Urinary bladder (tissue), 4 donors: ENCODE data around the gene GDF7. TPM values are rescaled to one million over a fixed set of nuclear protein-coding genes. Genes with fewer than 3 reads are reported as not detected.

Source experiments
- DNase-seq: peaks from one replicate; pipeline ENCODE4 v3.0.0-alpha.2; 2015; ENCODE audit errors: extremely low spot score
- H3K27ac ChIP-seq: one replicate; pipeline ENCODE4 v1.5.1; 2013; ENCODE audit warnings: low read depth, mild to moderate bottlenecking, moderate library complexity
- H3K36me3 ChIP-seq: one replicate; pipeline ENCODE4 v1.6.1; 2013; ENCODE audit warnings: mild to moderate bottlenecking, moderate library complexity; ENCODE audit not compliant: insufficient read depth
- H3K4me1 ChIP-seq: one replicate; pipeline ENCODE4 v1.6.1; 2013; ENCODE audit warnings: mild to moderate bottlenecking, moderate library complexity; ENCODE audit not compliant: insufficient read depth
- H3K4me3 ChIP-seq: one replicate; pipeline ENCODE4 v1.5.1; 2013; ENCODE audit warnings: low read depth, low read length
- WGBS: extraction: QIAGEN DNeasy Blood & Tissue Kit; methylation state at CpG from one replicate; pipeline ENCODE4 v1.1.7; 2013; 5-methylcytosine and 5-hydroxymethylcytosine counted together
- polyA plus RNA-seq: library from polyadenylated mRNA; stranded (reverse); fragments of 200-250 nt; gene quantifications from one replicate; pipeline ENCODE4 v1.2.3, GENCODE V29; 2013
- total RNA-seq: library from RNA; depleted of rRNA; stranded (reverse); fragments of >200 nt; gene quantifications from one replicate; pipeline ENCODE4 v1.2.3, GENCODE V29; 2014
- donor health status: healthy with polysubstance abuse.
- donor health status: healthy.

The GDF7 gene
- total and polyA plus RNA-seq, 2 donors: 0.79 to 2.2 TPM

DNA sequence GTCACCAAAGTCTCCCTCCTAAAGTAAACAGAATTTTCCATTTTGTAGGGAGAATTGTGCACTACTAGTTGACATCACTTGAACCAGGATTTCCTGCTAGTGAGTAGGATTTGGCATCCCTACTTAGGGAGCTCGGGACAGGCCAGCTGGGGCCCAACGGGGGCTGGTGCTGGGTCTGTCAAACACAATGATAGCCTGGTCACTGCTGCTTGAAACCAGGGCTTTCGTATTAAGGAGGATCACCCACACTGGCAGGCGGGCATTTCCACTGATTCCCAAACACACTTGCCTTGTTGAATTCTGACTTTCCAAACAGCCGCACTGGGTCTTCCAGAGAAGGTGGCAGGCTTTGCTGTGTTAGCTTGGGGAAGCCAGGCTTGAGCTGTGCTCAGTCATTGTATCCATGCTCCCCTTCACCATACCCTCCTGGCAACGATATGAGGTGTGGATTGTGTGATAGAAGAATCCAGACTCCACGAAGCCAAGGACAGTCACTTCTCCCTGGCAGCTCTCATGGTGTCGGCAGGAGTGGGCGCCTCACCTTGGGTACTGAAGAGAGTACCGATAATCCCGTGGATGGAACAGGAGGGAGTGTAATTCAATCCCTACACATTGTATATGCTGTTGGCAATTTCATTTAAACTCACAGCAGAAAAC is 7.5 kb downstream of the GDF7 start:
- Histone ChIP-seq H3K4me1 (no peaks in the 10 kb centered on the region), H3K4me3 (no peak overlapping the region), H3K36me3 (no peaks in the 10 kb centered on the region), H3K27ac (no peak overlapping the region)
- no peak for DNase-seq
- WGBS: 79% methylated on average over 11 of the region's 11 CpGs

DNA sequence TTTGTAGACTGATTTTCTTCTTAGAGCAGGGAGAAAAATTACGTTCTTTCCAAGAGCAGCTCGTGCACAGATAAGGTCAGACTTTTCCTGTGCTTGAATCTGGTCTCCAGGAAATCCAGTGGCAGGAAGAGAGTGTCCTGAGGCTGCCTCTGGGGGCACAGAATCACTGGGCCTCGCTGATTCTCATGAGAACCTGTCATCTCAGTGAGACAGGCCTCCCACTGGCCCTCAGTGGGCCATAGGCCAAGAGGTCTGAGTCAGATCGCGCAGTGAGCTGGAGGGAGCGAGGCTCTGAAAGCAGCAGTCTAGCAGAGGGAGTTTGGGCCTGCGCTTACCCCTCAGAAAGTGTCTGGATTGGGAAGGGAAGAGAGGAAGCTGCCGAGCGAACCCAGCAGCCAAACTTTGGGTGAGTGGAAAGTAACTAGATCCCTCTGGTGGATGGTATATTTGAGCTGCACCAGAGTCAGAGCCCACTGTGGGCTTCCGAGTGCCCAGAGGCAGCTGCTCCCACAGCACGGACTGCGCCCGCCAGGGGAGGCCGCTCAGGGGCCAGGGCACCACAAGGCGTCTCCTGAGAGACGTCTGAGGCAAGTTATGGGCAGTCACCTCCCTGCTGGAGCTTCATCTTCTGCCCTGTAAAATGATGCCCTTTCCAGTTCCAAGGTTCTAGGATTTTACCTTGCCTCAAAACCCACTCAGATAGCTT is 8.2 kb downstream of the GDF7 start:
- Histone ChIP-seq H3K36me3 (no peaks in the 10 kb centered on the region), H3K4me3 (no peak overlapping the region), H3K4me1 (no peaks in the 10 kb centered on the region), H3K27ac (no peak overlapping the region)
- no peak for DNase-seq
- 45% methylated on average over 16 of the region's 16 CpGs for WGBS

DNA sequence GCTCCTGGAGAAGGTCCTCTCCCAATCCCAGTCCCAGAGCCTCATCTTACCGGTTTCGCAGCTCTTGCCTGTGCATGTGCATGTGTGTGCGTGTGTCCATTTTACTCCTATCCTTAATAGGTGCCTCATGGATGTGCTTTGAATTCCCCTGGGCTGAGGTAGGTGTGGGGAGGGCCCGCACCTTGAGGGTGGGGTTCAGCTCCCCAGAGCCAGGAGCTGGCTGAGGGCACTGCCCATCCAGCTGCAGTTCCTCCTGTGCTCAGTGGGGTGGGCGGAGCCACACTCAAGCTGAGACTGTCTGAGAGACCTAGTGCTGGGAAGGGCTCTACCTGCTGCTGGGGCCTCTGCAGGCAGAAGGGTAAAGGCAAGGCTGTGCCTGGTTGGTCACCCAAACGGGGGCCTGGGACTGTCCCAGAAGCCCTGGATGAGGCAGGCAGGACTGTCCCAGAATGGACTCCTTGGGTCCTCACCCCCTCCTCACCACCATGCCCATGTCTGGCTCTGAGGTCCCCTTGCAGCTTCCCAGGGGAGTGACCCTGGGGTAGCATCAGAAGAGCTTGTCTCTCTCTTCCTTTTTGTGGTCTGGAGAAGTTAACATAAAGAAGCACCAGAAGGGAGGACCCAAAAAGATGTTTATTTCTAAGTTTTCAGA is 8.9 kb downstream of the GDF7 start:
- no peaks in the 10 kb centered on the region for H3K36me3 ChIP-seq
- no peaks in the 10 kb centered on the region for H3K4me1 ChIP-seq
- no peak overlapping the region for H3K27ac ChIP-seq
- 71% methylated on average over 6 of the region's 6 CpGs for WGBS
- no peak overlapping the region for H3K4me3 ChIP-seq
- DNase-seq: no peak

DNA sequence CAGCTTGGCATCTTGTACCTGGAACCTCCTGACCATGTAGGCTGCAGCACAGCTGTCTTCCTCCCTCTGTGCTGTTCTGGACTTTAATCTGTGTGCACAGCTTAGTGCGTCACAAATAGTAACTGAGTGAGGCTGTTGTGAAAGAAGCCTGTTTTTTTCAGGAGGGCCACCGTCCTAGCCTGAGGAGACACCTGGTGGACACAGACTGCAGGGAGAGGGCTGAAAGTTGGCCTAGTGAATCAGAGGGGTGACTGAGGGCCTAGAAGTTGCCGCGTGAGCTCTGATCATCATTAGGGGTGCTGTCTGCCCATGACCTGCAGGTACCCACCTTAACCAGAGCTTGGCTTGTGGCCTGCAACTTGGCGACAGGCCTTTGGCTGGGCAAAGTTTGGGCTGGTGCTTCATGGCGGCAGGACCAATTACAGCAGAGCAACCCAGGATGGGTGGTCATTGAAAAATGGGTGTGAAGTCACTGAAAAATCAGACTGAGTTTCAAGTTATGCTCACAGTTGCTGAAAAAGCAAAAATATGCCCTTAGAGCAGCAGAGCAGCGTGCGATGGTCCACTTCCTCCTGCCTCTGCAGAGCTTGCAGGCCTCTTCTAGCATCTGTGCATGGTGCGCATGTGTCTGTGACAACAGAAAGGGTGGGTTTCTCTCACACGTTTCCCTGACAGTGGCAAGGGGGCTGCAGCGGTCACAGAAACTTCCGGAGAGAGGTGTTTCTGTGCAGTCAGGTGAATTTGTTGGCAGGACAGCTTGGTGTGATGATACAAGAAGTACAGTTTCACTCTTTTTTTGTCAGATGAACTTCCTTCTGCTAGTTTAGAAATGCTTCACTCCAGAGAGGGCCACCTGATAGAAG is 9.6 kb downstream of the GDF7 start:
- Histone ChIP-seq H3K36me3 (no peaks in the 10 kb centered on the region), H3K27ac (no peak overlapping the region), H3K4me3 (no peak overlapping the region), H3K4me1 (no peaks in the 10 kb centered on the region)
- no peak for DNase-seq
- WGBS: 85% methylated on average over 12 of the region's 12 CpGs

DNA sequence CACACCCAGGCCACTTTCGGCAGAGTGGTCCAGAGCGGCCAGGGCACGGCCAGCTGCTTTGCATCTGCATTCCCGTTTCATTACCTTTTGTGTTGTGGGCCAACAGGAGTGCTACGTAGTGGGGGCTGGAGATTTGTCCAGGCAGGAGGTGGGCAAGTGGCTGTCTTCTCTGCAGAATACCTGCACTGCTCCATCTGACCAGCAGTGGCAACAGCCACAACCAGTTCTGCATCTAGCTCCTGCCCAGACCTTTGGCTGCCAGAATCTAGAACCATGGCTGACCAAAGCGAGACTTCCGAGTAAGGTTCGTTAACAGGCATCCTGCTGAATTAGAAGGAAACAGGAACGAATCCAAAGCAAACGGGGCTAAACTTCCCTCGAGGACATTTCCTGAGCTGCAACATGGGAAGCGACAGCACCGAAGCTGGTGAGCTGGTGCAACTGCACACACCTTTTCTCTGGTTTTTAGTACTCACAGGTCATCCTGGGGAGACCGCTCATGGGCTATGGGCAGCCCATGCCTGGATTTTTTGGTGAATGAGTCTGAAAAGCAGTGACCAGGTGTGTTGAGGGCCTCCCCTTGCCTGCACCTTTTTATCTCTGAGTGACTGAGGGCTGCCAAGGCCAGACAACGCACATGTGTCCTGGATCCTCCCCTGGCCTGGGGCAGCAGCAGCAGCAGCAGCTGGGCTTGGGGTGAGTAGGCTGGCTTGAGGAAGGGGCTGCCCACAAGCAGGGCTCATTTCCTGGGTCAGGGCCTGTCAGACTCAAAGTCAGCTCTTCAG is 10.5 kb downstream of the GDF7 start:
- DNase-seq: no peak
- WGBS: 80% methylated on average over 15 of the region's 15 CpGs
- Histone ChIP-seq H3K4me3 (no peak overlapping the region), H3K4me1 (no peaks in the 10 kb centered on the region), H3K36me3 (peaks cover 2% of the 10 kb centered on the region), H3K27ac (no peak overlapping the region)

DNA sequence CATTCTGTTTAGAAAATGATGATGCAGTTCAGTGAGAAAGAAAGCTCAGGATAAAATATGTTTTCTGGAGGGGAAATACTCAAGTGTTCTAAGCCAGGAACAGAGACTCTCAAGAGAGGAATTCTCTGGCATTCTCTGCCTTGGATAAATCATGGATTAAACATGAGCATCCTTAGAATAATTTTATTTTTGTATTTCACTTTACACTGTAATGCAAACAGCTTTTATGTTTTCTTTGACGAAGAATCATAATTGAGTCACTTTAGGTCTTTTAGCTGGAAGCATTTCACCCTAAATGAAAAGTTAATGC is 11.1 kb downstream of the GDF7 start:
- H3K4me1 ChIP-seq: no peaks in the 10 kb centered on the region
- no peak for DNase-seq
- H3K27ac ChIP-seq: no peak overlapping the region
- no peak overlapping the region for H3K4me3 ChIP-seq
- 64% methylated on average over 1 of the region's 1 CpG for WGBS
- H3K36me3 ChIP-seq: peaks cover 2% of the 10 kb centered on the region

DNA sequence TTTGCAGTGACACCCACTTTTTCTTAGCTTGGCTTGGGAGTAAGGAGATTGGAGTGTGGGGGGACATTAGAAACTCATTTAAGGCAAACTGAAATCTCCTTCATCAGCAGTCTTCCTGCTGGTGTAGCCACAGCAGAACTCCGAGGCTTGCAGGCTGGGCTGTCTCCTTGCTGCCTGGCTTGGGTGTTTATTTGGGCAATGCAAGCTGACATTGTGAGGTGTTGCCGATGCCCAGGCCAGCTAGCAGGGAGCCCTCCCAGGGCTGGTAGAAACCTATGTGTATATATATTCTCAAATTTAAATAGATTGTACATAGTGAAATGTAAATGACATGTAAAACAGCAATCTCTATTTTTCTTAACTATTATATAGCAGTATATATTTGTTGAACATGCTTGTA is 11.8 kb downstream of the GDF7 start:
- peaks cover 2% of the 10 kb centered on the region for H3K36me3 ChIP-seq
- 81% methylated on average over 2 of the region's 2 CpGs for WGBS
- no peak for DNase-seq
- no peak overlapping the region for H3K27ac ChIP-seq
- no peaks in the 10 kb centered on the region for H3K4me1 ChIP-seq
- H3K4me3 ChIP-seq: no peak overlapping the region

DNA sequence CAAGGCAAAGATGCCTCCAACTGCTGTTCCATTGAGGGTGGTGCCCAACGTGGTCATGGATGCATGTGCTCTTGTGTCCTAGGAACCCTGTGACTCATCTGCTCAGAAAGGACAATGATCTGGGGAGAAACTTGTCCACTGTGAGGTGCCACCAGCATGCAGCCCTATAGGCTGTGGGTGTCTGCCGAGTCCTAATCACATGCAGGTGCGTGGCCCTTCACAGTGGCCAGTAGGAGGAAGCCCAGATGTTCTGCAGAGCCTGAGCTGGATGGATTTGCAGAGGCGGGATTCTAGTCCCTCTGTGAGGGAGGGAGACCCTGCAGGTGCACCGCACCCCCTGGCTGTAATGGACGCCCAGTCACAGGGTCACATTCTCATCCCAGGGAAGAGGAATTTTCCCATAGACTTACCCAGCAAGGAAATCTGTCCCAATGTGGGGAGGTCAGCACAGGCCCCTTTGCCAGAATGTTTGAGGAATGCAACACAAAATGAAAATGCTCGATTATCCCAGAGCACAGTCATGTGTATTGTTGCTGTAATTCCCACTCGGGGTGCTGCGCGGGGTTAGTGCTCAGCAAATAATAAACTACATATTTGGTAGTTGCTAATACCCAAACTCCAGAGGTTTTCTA is 13.9 kb downstream of the GDF7 start:
- no peaks in the 10 kb centered on the region for H3K4me1 ChIP-seq
- H3K4me3 ChIP-seq: no peak overlapping the region
- 92% methylated on average over 10 of the region's 10 CpGs for WGBS
- H3K27ac ChIP-seq: no peak overlapping the region
- no peak for DNase-seq
- peaks cover 2% of the 10 kb centered on the region for H3K36me3 ChIP-seq

DNA sequence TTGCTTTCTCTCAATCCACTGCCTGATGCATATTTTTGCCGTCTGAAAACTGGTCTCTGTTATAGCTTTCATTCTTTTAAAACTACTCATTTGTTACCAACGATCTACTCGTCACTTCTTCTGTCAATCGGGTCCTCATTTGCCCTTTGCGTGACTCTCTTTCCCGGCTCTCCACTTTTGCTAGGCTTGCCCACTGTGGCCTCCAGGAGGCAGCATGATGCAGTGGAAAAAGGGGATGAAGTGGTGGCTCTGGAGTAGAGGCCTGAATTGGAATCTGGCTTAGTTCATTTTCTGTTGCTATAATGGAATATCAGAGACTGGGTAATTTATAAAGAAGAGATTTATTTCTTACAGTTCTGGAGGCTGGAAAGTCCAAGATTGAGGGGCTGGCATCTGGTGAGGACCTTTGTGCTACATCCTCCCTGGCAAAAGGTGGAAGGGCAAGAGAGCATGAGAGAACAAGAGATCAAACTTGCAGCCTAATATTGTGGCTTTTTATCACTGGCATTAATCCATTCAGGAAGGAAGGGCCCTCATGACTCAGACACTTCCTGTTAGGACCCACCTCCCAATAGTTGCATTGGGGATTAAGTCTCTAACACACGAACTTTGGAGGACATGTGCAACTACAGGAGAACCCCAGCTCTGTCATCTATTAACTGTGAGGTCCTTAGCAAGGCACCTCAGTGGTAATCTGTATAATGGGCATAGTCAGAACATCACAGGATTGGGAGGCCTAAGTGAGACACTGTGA is 15.4 kb downstream of the GDF7 start:
- DNase-seq: no peak
- H3K4me3 ChIP-seq: no peak overlapping the region
- no peaks in the 10 kb centered on the region for H3K4me1 ChIP-seq
- no peak overlapping the region for H3K27ac ChIP-seq
- peaks cover 2% of the 10 kb centered on the region for H3K36me3 ChIP-seq
- WGBS: 79% methylated on average over 7 of the region's 7 CpGs

DNA sequence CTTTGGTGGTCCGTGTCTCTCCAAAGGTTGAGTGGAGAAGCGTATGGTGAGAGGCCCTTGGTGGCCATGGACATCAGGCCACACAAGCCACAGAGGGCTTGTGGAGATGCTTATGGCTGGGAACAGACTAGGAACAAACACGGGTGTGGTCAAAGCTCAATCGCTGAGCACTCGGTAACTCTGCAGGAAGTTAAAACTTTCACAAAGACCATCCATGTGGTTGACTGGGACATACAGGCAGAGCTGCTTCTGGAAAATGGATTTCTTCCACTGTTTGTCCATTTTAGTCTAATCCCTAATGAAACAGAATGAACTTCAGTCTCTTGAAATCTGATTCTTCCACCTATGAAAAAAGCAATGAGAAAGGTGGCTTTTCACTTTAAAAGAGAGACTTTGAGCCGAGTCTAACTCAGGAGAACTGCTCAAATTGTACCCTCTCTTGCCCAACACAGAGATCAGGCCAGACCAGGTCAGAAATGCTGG is 17.7 kb downstream of the GDF7 start:
- Histone ChIP-seq H3K36me3 (peaks cover 2% of the 10 kb centered on the region), H3K4me3 (no peak overlapping the region), H3K27ac (no peak overlapping the region), H3K4me1 (no peaks in the 10 kb centered on the region)
- 93% methylated on average over 6 of the region's 6 CpGs for WGBS
- no peak for DNase-seq

DNA sequence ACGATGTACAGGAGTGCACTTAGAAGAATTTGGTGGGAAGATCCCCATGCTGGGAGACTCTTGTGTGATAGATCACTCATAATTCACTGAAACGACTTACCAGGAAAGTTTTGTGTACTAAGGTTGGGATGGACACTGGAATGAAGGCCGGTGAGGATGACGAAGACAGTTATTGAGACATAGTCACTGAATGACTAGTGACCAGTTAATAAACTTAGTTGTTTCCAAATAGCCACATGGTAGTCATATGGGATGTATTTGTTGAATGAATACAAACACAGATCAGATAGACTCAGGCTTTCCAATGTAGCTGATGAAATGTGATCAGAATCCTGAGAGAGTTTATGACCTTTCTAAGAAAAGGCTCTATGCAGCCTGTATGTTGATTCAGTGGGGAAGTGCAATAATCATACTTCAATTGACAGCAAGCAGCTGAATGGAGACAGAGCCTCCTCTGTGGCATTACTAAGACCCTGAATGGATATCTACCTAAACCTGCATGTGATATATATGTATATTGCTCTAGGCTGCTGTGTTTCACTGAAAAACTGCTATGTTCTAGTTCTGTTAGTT is 20.4 kb downstream of the GDF7 start:
- no peak overlapping the region for H3K27ac ChIP-seq
- 93% methylated on average over 4 of the region's 4 CpGs for WGBS
- no peak overlapping the region for H3K4me3 ChIP-seq
- DNase-seq: no peak
- no peaks in the 10 kb centered on the region for H3K36me3 ChIP-seq
- no peaks in the 10 kb centered on the region for H3K4me1 ChIP-seq
